Fibroblast of skin of left quadriceps (primary cell): ENCODE measurements around the gene ARHGAP15.

Experiments used
- DNase-seq, 2 experiments: peaks; one replicate each; pipeline ENCODE4 v3.0.0-alpha.2; 2013; ENCODE audit warnings: low read depth in 2 of 2

ARHGAP15 gene

DNA sequence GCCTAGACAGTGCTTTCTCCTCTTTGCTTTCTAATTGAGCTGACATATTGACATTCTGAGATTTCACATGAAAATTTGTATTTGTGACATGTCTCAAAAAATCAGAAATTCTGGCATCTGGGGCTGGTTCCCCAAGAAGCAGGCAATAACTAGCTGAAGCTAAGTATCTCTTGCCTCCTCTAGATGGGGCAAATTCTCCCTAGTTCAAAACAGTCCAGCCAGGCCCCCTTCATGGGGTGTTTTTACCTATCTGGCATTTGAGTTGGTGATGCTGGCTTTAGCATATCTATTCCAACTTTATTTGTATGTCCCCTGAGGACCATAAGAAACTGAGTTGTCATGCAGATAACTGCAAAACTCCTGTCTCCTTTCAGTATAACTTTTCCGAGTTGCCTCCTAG, 39.9 kb downstream of the ARHGAP15 start:
- DNase-seq = no peak

- DNase-seq = no peak
These were observed 42.6 kb downstream of the ARHGAP15 start for GRCh38 chr2:143171817-143172216.

- no peak for DNase-seq
These were observed 46.2 kb downstream of the ARHGAP15 start for GRCh38 chr2:143175438-143175837.

- no peak for DNase-seq
These were observed 47.4 kb downstream of the ARHGAP15 start for GRCh38 chr2:143176606-143177005.

GRCh38 chr2:143177096-143177786, 48.0 kb downstream of the ARHGAP15 start:
- no peak for DNase-seq

DNA sequence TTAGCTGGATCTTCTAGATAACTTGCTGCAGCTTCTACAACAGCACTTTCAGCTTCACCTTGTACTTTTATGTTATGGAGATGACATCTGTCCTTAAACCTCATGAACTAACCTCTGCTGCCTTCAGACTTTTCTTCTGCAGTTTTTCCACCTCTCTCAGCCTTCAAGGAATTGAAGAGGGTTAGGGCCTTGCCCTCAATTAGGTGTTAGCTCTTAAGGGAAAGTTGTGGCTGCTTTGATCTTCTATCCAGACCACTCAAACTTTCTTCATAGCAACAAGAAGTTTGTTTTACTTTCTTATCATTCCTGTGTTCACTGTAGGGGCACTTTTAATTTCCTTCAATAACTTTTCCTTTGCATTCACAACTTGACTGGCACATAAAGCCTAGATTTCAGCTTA, 52.3 kb downstream of the ARHGAP15 start:
- no peak for DNase-seq

- DNase-seq = no peak
These were observed 53.4 kb downstream of the ARHGAP15 start for GRCh38 chr2:143182649-143183048.

- DNase-seq = no peak
These were observed 54.7 kb downstream of the ARHGAP15 start for GRCh38 chr2:143183804-143184463.

GRCh38 chr2:143186876-143187275, 57.7 kb downstream of the ARHGAP15 start:
- no peak for DNase-seq

GRCh38 chr2:143190431-143190830, 61.2 kb downstream of the ARHGAP15 start:
- no peak for DNase-seq

DNA sequence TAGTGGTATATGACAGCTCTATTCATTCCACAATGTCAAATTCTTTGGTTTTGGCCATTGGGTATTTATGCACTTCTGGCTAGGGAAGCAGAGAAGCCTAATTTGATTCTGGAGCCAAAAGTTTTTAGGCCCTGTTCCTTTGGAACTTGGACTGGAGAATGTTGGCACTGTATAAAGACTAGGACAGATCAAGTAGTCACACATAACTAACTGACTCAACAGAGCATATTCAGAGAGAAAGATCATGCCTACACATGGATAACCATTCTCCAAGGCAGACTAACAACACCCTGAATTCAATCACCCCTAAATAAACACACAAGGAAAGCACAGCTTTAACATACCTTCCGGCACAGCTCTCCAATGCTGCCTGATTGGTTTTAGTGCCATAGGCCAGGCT, 62.9 kb downstream of the ARHGAP15 start:
- DNase-seq = no peak

DNA sequence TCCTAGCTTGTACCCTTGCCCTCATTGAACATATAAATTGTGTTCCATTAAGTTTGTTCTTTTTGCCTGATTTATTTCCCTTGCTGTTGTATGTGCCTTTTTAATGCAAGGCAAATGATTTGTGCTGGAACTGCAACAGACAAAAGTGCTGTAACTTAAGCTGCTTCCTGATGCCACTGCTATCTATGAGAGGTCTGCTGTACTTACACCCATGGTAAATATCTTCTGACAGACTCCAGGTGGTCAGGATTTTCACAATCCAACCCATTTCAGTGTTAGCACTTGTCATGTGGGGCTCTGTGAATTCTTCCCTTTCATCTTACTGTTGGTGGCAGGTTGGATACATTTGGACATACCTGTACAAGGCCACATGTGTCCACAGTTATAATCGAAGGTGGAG, 63.5 kb downstream of the ARHGAP15 start:
- DNase-seq = no peak

DNA sequence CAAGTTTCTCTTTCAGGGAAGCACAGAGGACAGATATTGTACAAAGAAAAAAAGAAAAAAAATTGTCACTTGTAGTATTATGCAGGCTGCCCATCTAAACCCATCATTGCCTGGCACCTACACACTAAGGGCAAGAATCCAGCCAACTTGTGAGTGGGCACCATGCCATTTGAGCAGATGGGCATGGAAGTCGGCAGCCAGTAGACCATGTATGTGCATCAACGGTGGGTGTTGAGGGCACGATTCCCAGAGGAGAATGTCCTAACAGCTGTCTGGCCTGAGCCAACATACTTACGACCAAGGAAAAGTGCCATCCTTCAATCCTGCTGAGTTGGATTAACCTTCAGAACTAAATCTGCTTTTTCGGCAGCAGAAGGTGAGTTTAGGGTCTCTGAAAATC, 63.9 kb downstream of the ARHGAP15 start:
- no peak for DNase-seq

GRCh38 chr2:143195511-143195910, 66.3 kb downstream of the ARHGAP15 start:
- no peak for DNase-seq

- no peak for DNase-seq
These were observed 74.8 kb downstream of the ARHGAP15 start for GRCh38 chr2:143204062-143204461.

- DNase-seq = no peak
These were observed 76.0 kb downstream of the ARHGAP15 start for GRCh38 chr2:143205106-143205764.

- no peak for DNase-seq
These were observed 80.6 kb downstream of the ARHGAP15 start for GRCh38 chr2:143209570-143210445.

GRCh38 chr2:143210446-143210819, 81.2 kb downstream of the ARHGAP15 start:
- DNase-seq = no peak

GRCh38 chr2:143217512-143218115, 88.4 kb downstream of the ARHGAP15 start:
- DNase-seq = no peak

- DNase-seq = no peak
These were observed 89.4 kb downstream of the ARHGAP15 start for GRCh38 chr2:143218621-143219020.

- no peak for DNase-seq
These were observed 90.0 kb downstream of the ARHGAP15 start for GRCh38 chr2:143219266-143219665.

GRCh38 chr2:143223556-143223955, 94.3 kb downstream of the ARHGAP15 start:
- DNase-seq = no peak
